SH-SY5Y (cell line): ENCODE results near the gene SGCA.

Source experiments
- GATA2 ChIP-seq: IDR thresholded peaks from 2 replicates; pipeline ENCODE4 v1.6.1; 2011; ENCODE audit warnings: mild to moderate bottlenecking, low read depth, low read length
- GATA3 ChIP-seq: IDR thresholded peaks from 2 replicates; pipeline ENCODE4 v1.6.1; 2011; ENCODE audit warnings: low read depth, mild to moderate bottlenecking, low read length, moderate library complexity

DNA sequence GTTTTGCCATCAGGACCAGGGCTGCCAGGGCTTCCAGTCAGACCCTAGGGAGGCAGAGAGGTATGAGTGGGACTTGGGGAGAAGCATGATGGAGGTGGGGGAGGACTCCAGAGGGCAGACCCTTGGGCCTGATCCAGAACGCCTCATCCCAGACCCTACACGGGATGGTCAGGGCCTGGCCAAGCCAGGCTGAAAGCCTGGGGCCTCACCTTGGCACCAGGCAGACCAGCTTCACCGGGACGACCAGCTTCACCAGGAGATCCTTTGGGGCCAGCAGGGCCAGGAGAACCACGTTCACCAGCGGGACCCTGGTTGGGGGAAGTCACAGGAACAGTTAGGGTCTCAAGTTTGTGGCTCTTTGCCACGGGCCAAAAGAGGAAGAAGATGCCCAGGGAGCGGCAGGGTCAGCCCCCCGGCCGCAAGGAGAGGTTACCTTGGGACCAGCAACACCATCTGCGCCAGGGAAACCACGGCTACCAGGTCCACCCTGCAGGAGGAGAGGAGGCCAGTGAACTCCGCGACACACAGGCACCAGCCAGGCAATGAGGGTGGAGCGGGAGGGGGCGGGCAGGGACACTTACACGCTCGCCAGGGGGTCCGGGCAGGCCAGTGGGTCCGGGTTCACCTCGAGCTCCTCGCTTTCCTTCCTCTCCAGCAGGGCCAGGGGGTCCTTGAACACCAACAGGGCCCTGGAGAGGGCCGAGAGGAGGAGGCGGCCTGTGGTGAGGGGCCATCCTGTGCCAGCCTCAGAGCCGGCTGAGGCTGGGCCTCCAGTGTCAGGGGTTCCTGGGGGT lies 28.5 kb downstream of the SGCA start:
- TF ChIP-seq GATA3 = no peak
- TF ChIP-seq GATA2 = no peak
